Left colon (tissue), 2 donors: ENCODE results near the gene CALU. TPM values are rescaled to one million over a fixed set of nuclear protein-coding genes. Genes with fewer than 3 reads are reported as not detected.
A peak's percentile ranks its signal among the peaks of the same experiment; 100 is the strongest.

ENCODE experiments used
- ATAC-seq: fragments of 200-7000 bp; cut with Tn5 transposase; one replicate; pipeline ENCODE4 v1.9.1; 2020; ENCODE audit warnings: mild to moderate bottlenecking, moderate library complexity
- DNase-seq, 2 donors: peaks; one replicate each; pipeline ENCODE4 v3.0.0-alpha.2; 2020
- intact Hi-C, 2 donors: fragments of 100-400 bp; cut with DNase I in 1 of 2; cut with micrococcal nuclease in 1 of 2; formaldehyde crosslinking; loops; one replicate each; pipeline versions ENCODE4 v1.11.2 to v1.14.0; 2022; cut with DNase I, micrococcal nuclease
- total RNA-seq, 2 donors: library from RNA; stranded (reverse); fragmentation: NEBNext Ultra II Directional; extraction: Animal tissue kit (Norgen Biotek cat#: 25700); gene quantifications; one replicate each; pipeline ENCODE4 v1.2.1, GENCODE V29; 2021
- donor health status: DM: no; HTN: no; CAD: no.
- donor health status: DM: yes; HTN: yes; CAD: no.

The CALU gene
- total RNA-seq, 2 donors from 2014 or later = 36.3 to 42.6 TPM

GRCh38 chr7:128718967-128719642 is 20.1 kb upstream of the CALU start:
- intact Hi-C loops = no loop called here
- peak; percentile 77 for ATAC-seq
- no peak for DNase-seq

- intact Hi-C loops = no loop called here
- ATAC-seq (no peak), DNase-seq (no peak)
Measured at GRCh38 chr7:128721376-128721775, 17.8 kb upstream of the CALU start.

GRCh38 chr7:128724743-128725142 is 14.4 kb upstream of the CALU start:
- intact Hi-C loops = no loop called here
- DNase-seq (no peak), ATAC-seq (no peak)

- no peak for ATAC-seq
- intact Hi-C loops = no loop called here
- DNase-seq = no peak
Measured at GRCh38 chr7:128725531-128725930, 13.6 kb upstream of the CALU start.

- intact Hi-C loops = no loop called here
- ATAC-seq (no peak), DNase-seq (no peak)
Measured at GRCh38 chr7:128726059-128726736, 13.0 kb upstream of the CALU start.

- no peak for ATAC-seq
- intact Hi-C loops = no loop called here
- DNase-seq = no peak
Measured at GRCh38 chr7:128726737-128727072, 12.5 kb upstream of the CALU start.

- intact Hi-C loops = no loop called here
- no peak for DNase-seq
- no peak for ATAC-seq
Measured at GRCh38 chr7:128727239-128727638, 11.9 kb upstream of the CALU start.

- no peak for ATAC-seq
- intact Hi-C loops = no loop called here
- DNase-seq = no peak
Measured at GRCh38 chr7:128728598-128728997, 10.6 kb upstream of the CALU start.

GRCh38 chr7:128729494-128729893 is 9.7 kb upstream of the CALU start:
- no peak for ATAC-seq

GRCh38 chr7:128731184-128731583 is 8.0 kb upstream of the CALU start:
- intact Hi-C loops = no loop called here
- ATAC-seq (no peak), DNase-seq (no peak)

More at GRCh38 chr7:128729494-128729893, 9.7 kb upstream of the CALU start:
- intact Hi-C loops = no loop called here
- no peak for DNase-seq

- intact Hi-C loops = no loop called here
Measured at GRCh38 chr7:128732521-128733277, 6.5 kb upstream of the CALU start.

GRCh38 chr7:128733278-128733645 is 5.9 kb upstream of the CALU start:
- ATAC-seq (no peak), DNase-seq (no peak)
- intact Hi-C loops = no loop called here

More at GRCh38 chr7:128732521-128733277, 6.5 kb upstream of the CALU start:
- no peak for ATAC-seq
- no peak for DNase-seq

- intact Hi-C loops = no loop called here
- no peak for ATAC-seq
- DNase-seq = no peak
Measured at GRCh38 chr7:128734890-128735289, 4.3 kb upstream of the CALU start.

- intact Hi-C loops = no loop called here
- peak in 1 of 2 donors; percentile 13 for DNase-seq
- no peak for ATAC-seq
Measured at GRCh38 chr7:128735436-128735835, 3.7 kb upstream of the CALU start.

- DNase-seq (no peak), ATAC-seq (no peak)
- intact Hi-C loops = no loop called here
Measured at GRCh38 chr7:128737441-128737840, 1.7 kb upstream of the CALU start.

- DNase-seq (no peak), ATAC-seq (no peak)
- intact Hi-C loops = no loop called here
Measured at GRCh38 chr7:128737867-128738385, 1.2 kb upstream of the CALU start.

- ATAC-seq (peak; percentile 15), DNase-seq (peak in 1 of 2 donors; percentile 24)
- intact Hi-C loops = no loop called here
Measured at GRCh38 chr7:128738570-128739047, 550 bp upstream of the CALU start.

- ATAC-seq = no peak
- DNase-seq = no peak
- intact Hi-C loops = no loop called here
Measured at GRCh38 chr7:128739990-128740682, 977 bp downstream of the CALU start.

- DNase-seq = no peak
- ATAC-seq = no peak
Measured at GRCh38 chr7:128740996-128741395, 1.8 kb downstream of the CALU start.

More at GRCh38 chr7:128740996-128741395, 1.8 kb downstream of the CALU start:
- intact Hi-C loops = no loop called here
